HCT116 (cell line): ENCODE measurements around the gene CTBP2. TPM values are rescaled to one million over a fixed set of nuclear protein-coding genes. Genes with fewer than 3 reads are reported as not detected.

Experiments
- ATAC-seq: fragments of 200-7000 bp; cut with Tn5 transposase; 2 replicates; pipeline ENCODE4 v1.9.1; 2020; ENCODE audit warnings: mild to moderate bottlenecking, moderate library complexity
- BruUV-seq: library from RNA; stranded (reverse); fragments of 400-500 nt; replicated peaks from 2 replicates; lab custom pipeline; 2021; lab: Mats Ljungman, UMichigan
- CTCF ChIA-PET: fragments of 300-600 bp; sonication (Branson Sonifier 250); formaldehyde crosslinking; loops from one replicate; lab custom pipeline; 2021; ENCODE audit warnings: antibody characterized with exemption; lab: Charles Lee
- POLR2A ChIA-PET: fragments of 300-600, 350-600 bp; sonication (Branson Sonifier 250); formaldehyde crosslinking; loops from one replicate; lab custom pipeline; 2021; ENCODE audit warnings: antibody characterized with exemption; lab: Charles Lee
- RAD21 ChIA-PET, 2 experiments: fragments of 300-600 bp; sonication (Branson Sonifier 250); formaldehyde crosslinking; loops; one replicate each; lab custom pipeline; 2023; ENCODE audit warnings: low total read pairs in 2 of 2; ENCODE audit not compliant: uncharacterized antibody in 2 of 2, unreplicated experiment in 2 of 2, low non-redundant PET in 1 of 2; lab: Charles Lee
- DNase-seq: peaks from one replicate; pipeline ENCODE4 v3.0.0-alpha.2; 2010; ENCODE audit warnings: low read depth, low spot score
- H2AFZ ChIP-seq: fragments of 200-600 bp; shearing (Covaris generic), sonication (generic); 2 replicates; pipeline ENCODE4 v1.6.1; 2017; ENCODE audit warnings: low read depth, mixed run types, mixed read lengths, antibody characterized with exemption, low read length; ENCODE audit not compliant: poor library complexity, severe bottlenecking
- H3K27ac ChIP-seq: 2 replicates; pipeline ENCODE4 v1.5.1; 2012; ENCODE audit warnings: low read depth, low read length
- H3K27me3 ChIP-seq: fragments of 200-600 bp; sonication (generic); 2 replicates; pipeline ENCODE4 v1.6.1; 2016; ENCODE audit warnings: mixed run types, low read length, mixed read lengths; ENCODE audit not compliant: insufficient read depth
- H3K36me3 ChIP-seq, 2 experiments: fragments of 200-500 bp in 1 of 2; fragments of 200-600 bp in 1 of 2; sonication (Bioruptor generic) in 1 of 2; sonication (generic) in 1 of 2; 2 replicates each; pipeline versions ENCODE4 v1.5.1 to v1.6.1; 2014 to 2016; ENCODE audit warnings: low read length in 2 of 2, inconsistent platforms in 1 of 2, mixed read lengths in 1 of 2, mixed run types in 1 of 2; ENCODE audit not compliant: insufficient read depth in 2 of 2, control insufficient read depth in 1 of 2
- H3K4me1 ChIP-seq, 2 experiments: fragments of 200-600 bp in 1 of 2; sonication (generic) in 1 of 2; 2 replicates each; pipeline versions ENCODE4 v1.5.1 to v1.6.1; 2012 to 2017; ENCODE audit warnings: low read length in 2 of 2, inconsistent platforms in 1 of 2, mild to moderate bottlenecking in 1 of 2, mixed read lengths in 1 of 2, mixed run types in 1 of 2, moderate library complexity in 1 of 2; ENCODE audit not compliant: insufficient read depth in 2 of 2, control insufficient read depth in 1 of 2
- H3K4me2 ChIP-seq: fragments of 200-600 bp; sonication (generic); 2 replicates; pipeline ENCODE4 v1.6.1; 2017; ENCODE audit warnings: mixed run types, low read length, mixed read lengths
- H3K4me3 ChIP-seq, 2 experiments: fragments of 200-600 bp in 1 of 2; sonication (generic) in 1 of 2; replicated peaks in 1 of 2; 2 replicates each; pipeline ENCODE4 v1.5.1; 2011 to 2016; ENCODE audit warnings: low read length in 2 of 2, control low read depth in 1 of 2, low read depth in 1 of 2, mild to moderate bottlenecking in 1 of 2, mixed read lengths in 1 of 2, mixed run types in 1 of 2
- H3K79me2 ChIP-seq: fragments of 200-600 bp; sonication (generic); 2 replicates; pipeline ENCODE4 v1.6.1; 2017; ENCODE audit warnings: mild to moderate bottlenecking, mixed run types, low read length, moderate library complexity, mixed read lengths; ENCODE audit not compliant: insufficient read depth
- H3K9ac ChIP-seq: fragments of 200-600 bp; sonication (generic); 2 replicates; pipeline ENCODE4 v1.6.1; 2016; ENCODE audit warnings: low read length, mixed read lengths
- H3K9me2 ChIP-seq: fragments of 200-600 bp; sonication (generic), shearing (Covaris generic); 2 replicates; pipeline ENCODE4 v1.6.1; 2017; ENCODE audit warnings: mixed run types, mild to moderate bottlenecking, moderate library complexity; ENCODE audit not compliant: insufficient read depth
- H3K9me3 ChIP-seq, 2 experiments: fragments of 200-500 bp in 1 of 2; fragments of 200-600 bp in 1 of 2; sonication (Bioruptor generic) in 1 of 2; sonication (generic) in 1 of 2; 2 replicates each; pipeline ENCODE4 v1.6.1; 2014 to 2017; ENCODE audit warnings: low read length in 2 of 2, mixed read lengths in 2 of 2, inconsistent platforms in 1 of 2, low read depth in 1 of 2, mild to moderate bottlenecking in 1 of 2, mixed run types in 1 of 2, moderate library complexity in 1 of 2; ENCODE audit not compliant: control insufficient read depth in 1 of 2, insufficient read depth in 1 of 2
- H4K20me1 ChIP-seq: fragments of 200-600 bp; sonication (generic), shearing (Covaris generic); 2 replicates; pipeline ENCODE4 v1.6.1; 2017; ENCODE audit warnings: mixed run types, mild to moderate bottlenecking, moderate library complexity; ENCODE audit not compliant: insufficient read depth
- ATF3 ChIP-seq: IDR thresholded peaks from 2 replicates; pipeline ENCODE4 v1.6.1; 2012
- EGR1 ChIP-seq: IDR thresholded peaks from 2 replicates; pipeline ENCODE4 v1.6.1; 2012; ENCODE audit warnings: low read depth
- EZH2 ChIP-seq: fragments of 200-600 bp; sonication (generic); IDR thresholded peaks from 2 replicates; pipeline ENCODE4 v1.6.1; 2017; ENCODE audit warnings: antibody characterized with exemption, mixed run types
- FOSL1 ChIP-seq: IDR thresholded peaks from 2 replicates; pipeline ENCODE4 v1.6.1; 2012; ENCODE audit warnings: low read depth
- POLR2A ChIP-seq: IDR thresholded peaks from 2 replicates; pipeline ENCODE4 v1.7.0; 2011; ENCODE audit warnings: borderline replicate concordance; ENCODE audit not compliant: insufficient read depth, insufficient read length; ENCODE audit errors: extremely low read depth
- POLR2AphosphoS5 ChIP-seq: IDR thresholded peaks from 2 replicates; pipeline ENCODE4 v1.6.1; 2011; ENCODE audit warnings: mild to moderate bottlenecking, low read depth, low read length, moderate library complexity
- SP1 ChIP-seq: IDR thresholded peaks from 2 replicates; pipeline ENCODE4 v1.6.1; 2012; ENCODE audit warnings: low read depth
- TCF7L2 ChIP-seq: IDR thresholded peaks from 2 replicates; pipeline ENCODE4 v1.7.0; 2011; ENCODE audit warnings: borderline replicate concordance, inconsistent platforms; ENCODE audit not compliant: insufficient read depth, insufficient read length; ENCODE audit errors: extremely low read depth
- ZBTB33 ChIP-seq: IDR thresholded peaks from 2 replicates; pipeline ENCODE4 v1.6.1; 2011; ENCODE audit warnings: mild to moderate bottlenecking, low read length, moderate library complexity; ENCODE audit not compliant: insufficient replicate concordance; ENCODE audit errors: extremely low read depth
- ZNF274 ChIP-seq: fragments of 200-500 bp; sonication (Bioruptor generic); IDR thresholded peaks from 2 replicates; pipeline ENCODE4 v1.6.1; 2014; ENCODE audit warnings: mild to moderate bottlenecking, low read depth, low read length, inconsistent platforms
- intact Hi-C: fragments of 100-400 bp; cut with micrococcal nuclease; formaldehyde crosslinking; loops from 2 replicates; pipeline ENCODE4 v1.10.0; 2022
- total RNA-seq: library from RNA; stranded (reverse); gene quantifications from one replicate; pipeline ENCODE4 v1.2.1, GENCODE V29; 2021; ENCODE audit not compliant: unreplicated experiment
- TF ChIP-seq, protein P1 (sequence below): IDR thresholded peaks from 2 replicates; pipeline ENCODE4 v1.6.1; 2012
- TF ChIP-seq, protein P2 (sequence below), 3 experiments: fragments of 200-600 bp in 1 of 3; sonication (generic) in 1 of 3; IDR thresholded peaks in 2 of 3; conservative IDR thresholded peaks in 1 of 3; 2 replicates each; pipeline ENCODE4 v1.5.1; 2012 to 2017; ENCODE audit warnings: low read depth in 2 of 3, low read length in 2 of 3, antibody characterized with exemption in 1 of 3, borderline replicate concordance in 1 of 3, control low read depth in 1 of 3, mild to moderate bottlenecking in 1 of 3, mixed read lengths in 1 of 3, mixed run types in 1 of 3, moderate library complexity in 1 of 3; ENCODE audit not compliant: insufficient read depth in 1 of 3

CTBP2 gene
- total RNA-seq, 1 experiment from 2014 or later: 144 TPM

DNA sequence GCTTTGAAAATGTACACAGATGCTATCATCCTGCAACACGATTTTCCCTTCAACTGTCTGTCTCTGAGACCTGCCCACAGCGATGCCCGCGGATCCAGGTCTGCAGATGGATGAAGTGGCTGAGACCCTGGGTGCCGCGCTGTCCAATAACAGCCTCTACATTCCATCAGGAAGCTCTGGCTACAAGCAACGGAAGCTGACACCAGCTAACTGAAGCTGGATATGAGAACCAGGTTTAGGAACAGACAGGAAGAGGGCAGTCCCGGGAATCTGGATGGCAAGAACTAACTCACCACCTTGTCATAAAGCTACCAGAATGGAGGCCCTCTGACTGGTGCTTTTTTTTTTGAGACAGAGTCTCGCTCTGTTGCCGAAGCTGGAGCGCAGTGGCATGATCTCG lies 32.3 kb upstream of the CTBP2 start:
- DNase-seq (no peak), ATAC-seq (no peak)
- TF ChIP-seq, protein P1, sequence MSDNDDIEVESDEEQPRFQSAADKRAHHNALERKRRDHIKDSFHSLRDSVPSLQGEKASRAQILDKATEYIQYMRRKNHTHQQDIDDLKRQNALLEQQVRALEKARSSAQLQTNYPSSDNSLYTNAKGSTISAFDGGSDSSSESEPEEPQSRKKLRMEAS: no peak
- TF ChIP-seq SP1: no peak
- TF ChIP-seq TCF7L2: no peak
- TF ChIP-seq POLR2A: no peak
- TF ChIP-seq EZH2: no peak
- no peak for TF ChIP-seq EGR1
- TF ChIP-seq ZBTB33: no peak
- TF ChIP-seq POLR2AphosphoS5: no peak
- TF ChIP-seq ZNF274: no peak
- no peak for TF ChIP-seq ATF3
- TF ChIP-seq FOSL1: no peak
- TF ChIP-seq, protein P2, sequence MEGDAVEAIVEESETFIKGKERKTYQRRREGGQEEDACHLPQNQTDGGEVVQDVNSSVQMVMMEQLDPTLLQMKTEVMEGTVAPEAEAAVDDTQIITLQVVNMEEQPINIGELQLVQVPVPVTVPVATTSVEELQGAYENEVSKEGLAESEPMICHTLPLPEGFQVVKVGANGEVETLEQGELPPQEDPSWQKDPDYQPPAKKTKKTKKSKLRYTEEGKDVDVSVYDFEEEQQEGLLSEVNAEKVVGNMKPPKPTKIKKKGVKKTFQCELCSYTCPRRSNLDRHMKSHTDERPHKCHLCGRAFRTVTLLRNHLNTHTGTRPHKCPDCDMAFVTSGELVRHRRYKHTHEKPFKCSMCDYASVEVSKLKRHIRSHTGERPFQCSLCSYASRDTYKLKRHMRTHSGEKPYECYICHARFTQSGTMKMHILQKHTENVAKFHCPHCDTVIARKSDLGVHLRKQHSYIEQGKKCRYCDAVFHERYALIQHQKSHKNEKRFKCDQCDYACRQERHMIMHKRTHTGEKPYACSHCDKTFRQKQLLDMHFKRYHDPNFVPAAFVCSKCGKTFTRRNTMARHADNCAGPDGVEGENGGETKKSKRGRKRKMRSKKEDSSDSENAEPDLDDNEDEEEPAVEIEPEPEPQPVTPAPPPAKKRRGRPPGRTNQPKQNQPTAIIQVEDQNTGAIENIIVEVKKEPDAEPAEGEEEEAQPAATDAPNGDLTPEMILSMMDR (IDR thresholded peaks at IDR 0.05 in 2 of 3, conservative IDR thresholded peaks at IDR 0.05 in 1 of 3; ENCODE audit: borderline replicate concordance in 1 of 3, insufficient read depth in 1 of 3, low read depth in 2 of 3, low read length in 2 of 3): no peak
- Histone ChIP-seq H3K9ac (no peak overlapping the region), H3K4me1 (peaks cover 0 to 4% of the 10 kb centered on the region in 2 experiments; a peak in 2 of 4 replicates), H3K27me3 (no peaks in the 10 kb centered on the region), H3K9me3 (no peaks in the 10 kb centered on the region), H3K4me3 (no peak overlapping the region), H3K9me2 (no peaks in the 10 kb centered on the region), H4K20me1 (no peaks in the 10 kb centered on the region), H3K27ac (no peak overlapping the region), H3K4me2 (no peak overlapping the region), H3K36me3 (no peaks in the 10 kb centered on the region), H2AFZ (no peak overlapping the region), H3K79me2 (no peaks in the 10 kb centered on the region)
- RAD21 ChIA-PET: no interaction called here
- POLR2A ChIA-PET: no interaction called here
- BruUV-seq: no TSS peak
- intact Hi-C loops: no loop called here
- CTCF ChIA-PET: no interaction called here
